Mucosa of stomach (tissue), 1 donor: ENCODE measurements around the gene COL15A1.

ENCODE experiments used
- H3K27me3 ChIP-seq: one replicate; pipeline ENCODE4 v1.7.0; 2013; ENCODE audit warnings: mild to moderate bottlenecking, low read length; ENCODE audit not compliant: control insufficient read depth, insufficient read depth
- H3K36me3 ChIP-seq: one replicate; pipeline ENCODE4 v1.7.0; 2013; ENCODE audit warnings: low read length; ENCODE audit not compliant: control insufficient read depth, insufficient read depth
- H3K4me1 ChIP-seq: one replicate; pipeline ENCODE4 v1.7.0; 2013; ENCODE audit warnings: mild to moderate bottlenecking, low read length; ENCODE audit not compliant: control insufficient read depth, insufficient read depth
- H3K4me3 ChIP-seq: one replicate; pipeline ENCODE4 v1.7.0; 2013; ENCODE audit warnings: low read length
- H3K9ac ChIP-seq: one replicate; pipeline ENCODE4 v1.7.0; 2013; ENCODE audit warnings: mild to moderate bottlenecking, low read length, moderate library complexity
- H3K9me3 ChIP-seq: one replicate; pipeline ENCODE4 v1.7.0; 2013; ENCODE audit warnings: mild to moderate bottlenecking, low read length, moderate library complexity; ENCODE audit not compliant: control insufficient read depth
- donor health status: Pancreatic carcinoma.

COL15A1 gene

GRCh38 chr9:98933890-98934289, 9.8 kb upstream of the COL15A1 start:
- H3K9me3 ChIP-seq, result no peaks in the 10 kb centered on the region
- H3K27me3 ChIP-seq, result no peaks in the 10 kb centered on the region
- H3K4me3 ChIP-seq, result no peak overlapping the region
- H3K36me3 ChIP-seq, result no peaks in the 10 kb centered on the region
- H3K9ac ChIP-seq, result no peak overlapping the region
- H3K4me1 ChIP-seq, result no peaks in the 10 kb centered on the region

DNA sequence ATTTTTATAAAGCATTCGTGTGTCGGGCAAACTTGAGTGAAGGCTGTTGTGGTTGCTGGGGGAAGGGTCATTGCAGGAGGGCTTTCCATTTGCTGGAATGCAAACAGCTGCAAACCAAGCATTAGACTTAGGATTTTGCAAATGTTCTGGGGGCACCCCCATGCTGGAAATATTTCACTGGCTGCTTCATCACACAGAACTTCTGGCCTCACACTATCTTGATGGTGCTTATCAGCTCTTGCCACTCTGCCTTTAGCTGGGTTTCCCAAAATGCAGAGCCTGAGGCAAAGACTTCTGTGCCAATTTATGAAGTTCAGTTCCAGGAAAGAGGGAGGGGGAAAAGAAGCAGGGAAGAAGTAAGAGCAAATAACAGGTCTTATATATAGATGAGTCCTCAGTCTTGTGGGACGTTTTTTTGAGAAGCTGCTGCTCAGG, 8.6 kb upstream of the COL15A1 start:
- Histone ChIP-seq H3K9ac (no peak overlapping the region), H3K36me3 (no peaks in the 10 kb centered on the region), H3K27me3 (no peaks in the 10 kb centered on the region), H3K4me3 (no peak overlapping the region), H3K9me3 (no peaks in the 10 kb centered on the region), H3K4me1 (no peaks in the 10 kb centered on the region)

DNA sequence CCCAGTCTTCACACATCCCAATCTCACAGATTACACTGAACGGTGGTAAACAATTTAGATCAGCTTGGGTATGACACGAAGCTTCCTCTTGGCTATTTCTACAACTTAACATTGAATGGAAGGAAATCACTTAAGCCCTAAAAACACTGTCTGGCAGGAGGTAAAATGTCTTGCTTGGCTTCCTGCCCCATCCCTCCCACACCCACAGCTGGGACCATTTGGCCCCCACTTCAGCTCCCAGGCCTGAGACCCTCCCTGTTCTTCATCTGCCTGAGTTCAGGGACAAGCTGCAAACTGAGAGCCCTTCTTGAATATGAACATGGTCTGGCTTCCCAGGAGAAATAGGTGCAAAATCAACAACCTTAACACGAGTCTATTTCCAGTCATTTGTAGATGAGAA, 3.4 kb upstream of the COL15A1 start:
- no peak overlapping the region for H3K9ac ChIP-seq
- H3K27me3 ChIP-seq, result peaks cover 30% of the 10 kb centered on the region
- no peaks in the 10 kb centered on the region for H3K36me3 ChIP-seq
- no peak overlapping the region for H3K4me3 ChIP-seq
- H3K4me1 ChIP-seq, result no peaks in the 10 kb centered on the region
- H3K9me3 ChIP-seq, result no peaks in the 10 kb centered on the region

- Histone ChIP-seq H3K27me3 (peaks cover 38% of the 10 kb centered on the region), H3K9ac (no peak overlapping the region), H3K4me3 (no peak overlapping the region), H3K4me1 (no peaks in the 10 kb centered on the region), H3K36me3 (no peaks in the 10 kb centered on the region), H3K9me3 (no peaks in the 10 kb centered on the region)
Measured at GRCh38 chr9:98941946-98942523, 1.7 kb upstream of the COL15A1 start.

DNA sequence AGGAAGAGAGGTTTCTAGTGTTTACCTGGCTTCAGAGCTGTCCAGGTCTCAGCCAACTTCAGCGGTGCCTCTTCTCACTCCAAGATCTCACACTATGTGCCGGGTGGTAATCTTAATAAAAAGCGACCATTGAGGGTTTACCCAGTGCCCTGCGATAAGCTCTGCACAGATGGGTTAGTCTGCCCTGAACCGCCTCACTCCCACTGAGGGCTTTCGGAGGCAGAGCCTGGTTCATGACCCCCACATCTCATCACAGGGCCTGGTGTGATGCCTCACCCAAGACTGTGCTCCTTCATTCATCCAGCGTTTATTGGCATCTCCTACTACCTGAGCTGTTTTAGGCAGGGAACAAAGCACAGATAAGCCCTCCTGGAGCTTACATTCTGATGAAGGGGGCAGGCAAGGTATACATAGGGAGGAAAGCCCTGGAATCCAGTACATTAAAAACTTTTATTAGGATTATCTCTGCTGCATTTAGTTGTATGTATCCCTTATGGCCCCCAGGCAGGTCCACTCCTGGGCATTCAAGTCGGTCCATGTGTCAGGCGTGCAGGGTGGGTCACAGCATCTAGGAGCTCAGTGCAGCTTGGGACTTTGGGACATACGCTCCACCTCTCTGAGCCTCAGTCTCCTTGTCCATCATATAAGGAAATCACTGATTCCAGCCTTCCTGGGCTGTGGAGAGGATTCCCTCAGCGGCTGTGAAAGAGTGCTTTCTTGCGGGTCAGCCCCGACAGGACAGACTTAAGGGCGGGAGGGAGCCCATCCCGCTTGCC, 613 bp upstream of the COL15A1 start:
- no peaks in the 10 kb centered on the region for H3K4me1 ChIP-seq
- no peak overlapping the region for H3K4me3 ChIP-seq
- H3K9me3 ChIP-seq, result no peaks in the 10 kb centered on the region
- H3K9ac ChIP-seq, result no peak overlapping the region
- H3K27me3 ChIP-seq, result peaks cover 38% of the 10 kb centered on the region
- H3K36me3 ChIP-seq, result no peaks in the 10 kb centered on the region

- no peaks in the 10 kb centered on the region for H3K36me3 ChIP-seq
- H3K27me3 ChIP-seq, result peaks cover 38% of the 10 kb centered on the region
- H3K9me3 ChIP-seq, result no peaks in the 10 kb centered on the region
- no peak overlapping the region for H3K4me3 ChIP-seq
- no peaks in the 10 kb centered on the region for H3K4me1 ChIP-seq
- peak overlapping the region; percentile 64 for H3K9ac ChIP-seq
Measured at GRCh38 chr9:98944057-98944733, 488 bp downstream of the COL15A1 start.

GRCh38 chr9:98944734-98945074, 997 bp downstream of the COL15A1 start:
- Histone ChIP-seq H3K4me1 (no peaks in the 10 kb centered on the region), H3K27me3 (peaks cover 38% of the 10 kb centered on the region), H3K9ac (peak overlapping the region; percentile 64), H3K9me3 (no peaks in the 10 kb centered on the region), H3K4me3 (no peak overlapping the region), H3K36me3 (no peaks in the 10 kb centered on the region)

DNA sequence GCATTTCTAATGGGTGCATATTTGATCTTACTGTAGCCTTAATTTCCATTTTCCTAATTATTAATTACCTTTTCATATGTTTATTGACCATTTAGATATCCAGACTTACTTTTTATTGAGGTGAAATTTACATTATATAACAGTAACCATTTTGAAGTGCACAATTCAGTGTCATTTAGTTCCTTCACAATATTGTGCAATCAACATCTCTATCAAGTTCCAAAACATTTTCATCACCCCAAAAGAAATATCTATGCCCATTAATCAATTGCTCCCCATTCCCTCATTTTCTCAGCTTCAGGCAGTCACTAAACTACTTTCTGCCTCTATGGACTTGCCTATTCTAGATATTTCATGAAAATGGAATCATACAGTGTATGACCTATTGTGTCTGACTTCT, 5.9 kb downstream of the COL15A1 start:
- Histone ChIP-seq H3K9ac (no peak overlapping the region), H3K9me3 (no peaks in the 10 kb centered on the region), H3K27me3 (peaks cover 16% of the 10 kb centered on the region), H3K4me3 (no peak overlapping the region), H3K4me1 (no peaks in the 10 kb centered on the region), H3K36me3 (no peaks in the 10 kb centered on the region)

DNA sequence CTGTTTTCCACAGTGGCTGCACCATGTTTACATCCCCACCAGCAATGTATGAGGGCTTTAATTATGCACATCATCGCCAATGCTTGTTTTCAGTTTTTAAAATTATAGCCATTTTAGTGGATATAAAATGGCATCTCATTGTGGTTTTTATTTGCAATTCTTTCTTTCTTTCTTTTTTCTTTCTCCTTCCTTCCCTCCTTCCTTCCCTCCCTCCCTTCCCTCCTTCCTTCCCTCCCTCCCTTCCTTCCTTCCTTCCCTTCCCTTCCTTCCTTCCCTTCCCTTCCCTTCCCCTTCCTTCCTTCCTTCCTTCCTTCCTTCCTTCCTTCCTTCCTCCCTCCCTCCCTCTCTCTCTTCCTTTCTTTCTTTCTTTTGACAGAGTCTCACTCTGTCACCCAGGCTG, 6.6 kb downstream of the COL15A1 start:
- H3K9me3 ChIP-seq, result no peaks in the 10 kb centered on the region
- H3K36me3 ChIP-seq, result no peaks in the 10 kb centered on the region
- no peak overlapping the region for H3K9ac ChIP-seq
- H3K27me3 ChIP-seq, result peaks cover 9% of the 10 kb centered on the region
- H3K4me1 ChIP-seq, result no peaks in the 10 kb centered on the region
- H3K4me3 ChIP-seq, result no peak overlapping the region

GRCh38 chr9:98951967-98952366, 8.3 kb downstream of the COL15A1 start:
- H3K4me3 ChIP-seq, result no peak overlapping the region
- H3K9ac ChIP-seq, result no peak overlapping the region
- H3K36me3 ChIP-seq, result no peaks in the 10 kb centered on the region
- H3K4me1 ChIP-seq, result no peaks in the 10 kb centered on the region
- no peaks in the 10 kb centered on the region for H3K9me3 ChIP-seq
- H3K27me3 ChIP-seq, result no peaks in the 10 kb centered on the region

DNA sequence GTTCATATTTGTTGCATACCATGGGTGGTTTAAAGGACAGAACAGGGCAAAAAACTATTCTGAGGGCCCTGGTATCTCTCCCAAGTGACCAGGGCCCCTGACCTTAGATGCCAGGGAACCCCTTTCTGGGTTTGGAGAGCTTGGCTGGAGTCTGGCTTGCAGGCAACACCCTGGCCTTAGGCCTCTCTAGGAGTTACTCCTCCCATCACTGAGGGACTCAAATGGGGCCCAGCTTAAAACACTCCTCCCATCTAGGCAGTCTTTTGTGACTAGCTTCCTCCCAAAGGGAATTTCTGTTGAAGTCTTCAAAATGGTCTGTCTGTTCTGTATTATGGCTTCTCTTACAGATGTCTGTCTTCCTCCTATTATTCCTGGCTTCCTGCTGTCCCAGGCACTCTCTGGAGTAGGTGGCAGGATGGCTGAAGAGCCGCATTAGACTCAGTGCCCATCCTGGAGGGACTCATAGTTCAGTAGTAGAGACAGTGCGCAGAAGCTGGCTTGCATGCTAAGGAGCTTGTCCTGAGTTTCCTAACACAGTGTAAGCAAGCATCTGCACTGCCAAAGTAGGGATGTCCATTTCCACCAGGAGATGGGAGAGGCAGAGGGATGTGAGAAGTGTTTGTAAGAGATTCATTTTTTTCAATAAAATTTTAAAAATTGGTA, 10.0 kb downstream of the COL15A1 start:
- H3K4me3 ChIP-seq, result no peak overlapping the region
- no peaks in the 10 kb centered on the region for H3K36me3 ChIP-seq
- H3K9ac ChIP-seq, result no peak overlapping the region
- no peaks in the 10 kb centered on the region for H3K4me1 ChIP-seq
- no peaks in the 10 kb centered on the region for H3K27me3 ChIP-seq
- no peaks in the 10 kb centered on the region for H3K9me3 ChIP-seq

DNA sequence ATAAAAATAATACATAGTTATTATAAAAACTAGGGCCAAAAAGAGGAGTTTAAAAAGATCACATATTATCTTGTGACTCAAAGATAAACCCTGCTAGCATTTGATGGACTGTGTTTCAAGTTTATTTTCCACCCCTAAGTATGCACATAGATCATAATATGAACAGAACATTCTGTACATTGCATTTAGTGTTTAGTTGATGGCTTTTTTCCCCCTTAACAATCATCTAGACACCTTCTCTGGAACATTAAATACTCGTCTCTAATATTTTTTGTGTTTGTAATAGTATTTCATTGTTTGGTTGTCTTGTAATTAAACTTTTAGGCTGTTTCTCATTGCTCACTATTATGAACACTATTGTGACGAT, 10.5 kb downstream of the COL15A1 start:
- Histone ChIP-seq H3K27me3 (no peaks in the 10 kb centered on the region), H3K9me3 (no peaks in the 10 kb centered on the region), H3K4me1 (no peaks in the 10 kb centered on the region), H3K9ac (no peak overlapping the region), H3K36me3 (no peaks in the 10 kb centered on the region), H3K4me3 (no peak overlapping the region)
